GM12878 (cell line): ENCODE results near the gene TNRC18. TPM values are rescaled to one million over a fixed set of nuclear protein-coding genes. Genes with fewer than 3 reads are reported as not detected.

Source experiments
- ATAC-seq: fragments of 200-7000 bp; cut with Tn5 transposase; 3 replicates; pipeline ENCODE4 v1.9.1; 2020; ENCODE audit warnings: mild to moderate bottlenecking, moderate library complexity
- BruUV-seq: library from RNA; stranded (reverse); fragments of 400-500 nt; replicated peaks from 2 replicates; lab custom pipeline; 2021; lab: Mats Ljungman, UMichigan
- CTCF ChIA-PET: fragments of 300-600 bp; sonication (Branson Sonifier 250); formaldehyde crosslinking; extraction: SDS; loops from one replicate; lab custom pipeline; 2021; ENCODE audit warnings: inconsistent platforms; lab: Yijun Ruan, JAX
- POLR2A ChIA-PET: fragments of 350-600 bp; formaldehyde crosslinking; extraction: SDS; loops from one replicate; lab custom pipeline; 2021; ENCODE audit warnings: inconsistent platforms; lab: Charles Lee
- RAD21 ChIA-PET: fragments of 300-600 bp; sonication (Branson Sonifier 250); formaldehyde crosslinking; loops from one replicate; lab custom pipeline; 2023; ENCODE audit warnings: antibody characterized with exemption; ENCODE audit not compliant: unreplicated experiment; lab: Charles Lee
- SMC1A ChIA-PET: fragments of 300-600 bp; sonication (Branson Sonifier 250); formaldehyde crosslinking; loops from one replicate; lab custom pipeline; 2023; ENCODE audit not compliant: unreplicated experiment, uncharacterized antibody; lab: Charles Lee
- DNase-seq: peaks from one replicate; pipeline ENCODE4 v3.0.0-alpha.2; 2011; ENCODE audit warnings: low read depth, low spot score
- FAIRE-seq: peaks from 3 replicates; lab custom pipeline; 2011; peaks lifted over from hg19 to GRCh38; lab: Jason Lieb, UNC
- H2AFZ ChIP-seq: 2 replicates; pipeline ENCODE4 v1.6.0; 2011; ENCODE audit warnings: low read depth, low read length, control low read depth; ENCODE audit not compliant: control insufficient read depth
- H3K27ac ChIP-seq: 2 replicates; pipeline ENCODE4 v1.5.1; 2011; ENCODE audit warnings: control low read depth; ENCODE audit not compliant: control insufficient read depth, insufficient read depth
- H3K27me3 ChIP-seq, 2 experiments: replicated peaks in 1 of 2; 2 replicates each; pipeline versions ENCODE4 v1.6.0 to v1.6.1; 2011; ENCODE audit warnings: low read length in 1 of 2; ENCODE audit not compliant: control insufficient read depth in 2 of 2, insufficient read depth in 2 of 2
- H3K36me3 ChIP-seq, 2 experiments: 2 replicates each; pipeline ENCODE4 v1.5.1; 2011; ENCODE audit warnings: low read length in 1 of 2; ENCODE audit not compliant: control insufficient read depth in 2 of 2, insufficient read depth in 2 of 2
- H3K4me1 ChIP-seq: 2 replicates; pipeline ENCODE4 v1.6.1; 2011; ENCODE audit warnings: mild to moderate bottlenecking, low read length, moderate library complexity, mixed read lengths; ENCODE audit not compliant: control insufficient read depth, insufficient read depth
- H3K4me2 ChIP-seq: 2 replicates; pipeline ENCODE4 v1.6.0; 2011; ENCODE audit warnings: control low read depth; ENCODE audit not compliant: control insufficient read depth, insufficient read depth
- H3K4me3 ChIP-seq: fragments of 200-600 bp; sonication (generic); 2 replicates; pipeline ENCODE4 v1.5.1; 2016
- H3K79me2 ChIP-seq: 2 replicates; pipeline ENCODE4 v1.6.0; 2011; ENCODE audit warnings: low read length; ENCODE audit not compliant: control insufficient read depth, insufficient read depth
- H3K9ac ChIP-seq: 2 replicates; pipeline ENCODE4 v1.8.0; 2011; ENCODE audit warnings: low read length, control low read depth, mixed read lengths; ENCODE audit not compliant: control insufficient read depth, insufficient read depth
- H3K9me3 ChIP-seq: replicated peaks from 3 replicates; pipeline ENCODE4 v1.5.1; 2011; ENCODE audit warnings: mild to moderate bottlenecking, low read length; ENCODE audit not compliant: control insufficient read depth, insufficient read depth
- H4K20me1 ChIP-seq: 2 replicates; pipeline ENCODE4 v1.6.0; 2011; ENCODE audit not compliant: control insufficient read depth, insufficient read depth
- ASH2L ChIP-seq: fragments of 300-600, 200-600 bp; sonication (generic); IDR thresholded peaks from 2 replicates; pipeline ENCODE4 v1.6.1; 2017; ENCODE audit warnings: low read depth, mild to moderate bottlenecking, borderline replicate concordance
- ATF3 ChIP-seq: IDR thresholded peaks from 2 replicates; pipeline ENCODE4 v1.6.1; 2011; ENCODE audit warnings: low read depth, mild to moderate bottlenecking, low read length, moderate library complexity, borderline replicate concordance; ENCODE audit errors: extremely low read depth
- BHLHE40 ChIP-seq, 2 experiments: fragments of 450-650 bp in 1 of 2; IDR thresholded peaks; 2 replicates each; pipeline ENCODE4 v1.6.1; 2011 to 2017; ENCODE audit warnings: low read depth in 2 of 2, borderline replicate concordance in 1 of 2, improper control_type of control experiment in 1 of 2, low read length in 1 of 2, mild to moderate bottlenecking in 1 of 2
- GABPA ChIP-seq: IDR thresholded peaks from 2 replicates; pipeline ENCODE4 v1.6.1; 2014; ENCODE audit warnings: antibody characterized with exemption, low read depth, mild to moderate bottlenecking, inconsistent platforms
- IKZF2 ChIP-seq, 2 experiments: fragments of 450-650 bp; IDR thresholded peaks; 2 replicates each; pipeline ENCODE4 v1.6.1; 2017; ENCODE audit warnings: mild to moderate bottlenecking in 2 of 2, moderate library complexity in 2 of 2
- RBBP5 ChIP-seq: fragments of 200-600 bp; sonication (generic); conservative IDR thresholded peaks from 2 replicates; pipeline ENCODE4 v1.6.1; 2016
- REST ChIP-seq: IDR thresholded peaks from 2 replicates; pipeline ENCODE4 v1.6.1; 2012; ENCODE audit warnings: mild to moderate bottlenecking, low read depth, low read length
- TCF3 ChIP-seq: IDR thresholded peaks from 2 replicates; pipeline ENCODE4 v1.6.1; 2012; ENCODE audit warnings: low read depth, mild to moderate bottlenecking, low read length, borderline replicate concordance; ENCODE audit not compliant: insufficient read depth
- WGBS: methylation state at CpG from one replicate; pipeline ENCODE4 v1.1.6; 2016; ENCODE audit warnings: low lambda C conversion rate; ENCODE audit not compliant: insufficient replicate concordance, insufficient coverage; ENCODE audit errors: missing lambda C conversion rate; 5-methylcytosine and 5-hydroxymethylcytosine counted together
- in situ Hi-C: fragments of 300-500 bp; cut with MboI; formaldehyde crosslinking; loops from 9 replicates; pipeline ENCODE4 v1.14.3; 2018; ENCODE audit warnings: mixed read lengths
- intact Hi-C: fragments of 100-400 bp; cut with micrococcal nuclease; formaldehyde crosslinking; loops from one replicate; pipeline ENCODE4 v1.14.2; 2022; ENCODE audit not compliant: unreplicated experiment
- polyA plus RNA-seq, 11 experiments: library from polyadenylated mRNA; depleted of rRNA in 4 of 11; unstranded in 6 of 11; stranded (reverse) in 5 of 11; fragments of >200 nt; fragmentation: Nextera tagmentation in 4 of 11; fragmentation: Illumina TruSeq in 1 of 11; extraction: Ambion mirVana in 4 of 11; extraction: Trizol in 1 of 11; gene quantifications; 1 replicate in 1 of 11; 2 replicates in 10 of 11; pipeline versions ENCODE4 v1.2.1 to v1.2.3, GENCODE V29; 2011 to 2016; ENCODE audit warnings: inconsistent platforms in 2 of 11, missing spikeins in 2 of 11, low read depth in 1 of 11
- total RNA-seq, 4 experiments: library from RNA; depleted of rRNA in 3 of 4; stranded (reverse); fragments of >200 nt in 3 of 4; fragmentation: Illumina TruSeq in 1 of 4; extraction: Trizol in 1 of 4; gene quantifications; 2 replicates each; pipeline versions ENCODE4 v1.2.1 to v1.2.3, GENCODE V29; 2013 to 2021

Gene TNRC18
- total and polyA plus RNA-seq, 10 of the 15 experiments (the other 5 are each of a cell fraction or from before 2014, with no cell fraction given) = 0.02 to 31.7 (median 5.4) TPM

- no peaks in the 10 kb centered on the region for H3K36me3 ChIP-seq
- no peak for TF ChIP-seq IKZF2 (IDR thresholded peaks at IDR 0.05)
- TF ChIP-seq GABPA = no peak
- no peak for TF ChIP-seq TCF3
- TF ChIP-seq BHLHE40 (IDR thresholded peaks at IDR 0.05; ENCODE audit: borderline replicate concordance in 1 of 2, low read depth in 2 of 2, low read length in 1 of 2) = no peak
- TF ChIP-seq ASH2L = no peak
- TF ChIP-seq RBBP5 = no peak
- no peak for TF ChIP-seq REST
- TF ChIP-seq ATF3 = no peak
- H3K4me3 ChIP-seq = no peak overlapping the region
- CTCF ChIA-PET = no interaction called here
- FAIRE-seq = no peak
- H2AFZ ChIP-seq = no peak overlapping the region
- RAD21 ChIA-PET = no interaction called here
- POLR2A ChIA-PET = no interaction called here
- H3K27me3 ChIP-seq = no peaks in the 10 kb centered on the region; a peak in 1 of 4 replicates
- no peaks in the 10 kb centered on the region for H3K79me2 ChIP-seq
- no peak for DNase-seq
- H3K27ac ChIP-seq = no peak overlapping the region
- H3K4me2 ChIP-seq = no peak overlapping the region
- no peak for ATAC-seq
- H3K4me1 ChIP-seq = peaks cover 10% of the 10 kb centered on the region
- H3K9me3 ChIP-seq = peaks cover 2% of the 10 kb centered on the region; the same call in 1 of the 3 replicates
- in situ Hi-C loops (no loop called here), intact Hi-C loops (no loop called here)
- no peaks in the 10 kb centered on the region for H4K20me1 ChIP-seq
- BruUV-seq = no TSS peak
- no peak overlapping the region for H3K9ac ChIP-seq
- SMC1A ChIA-PET = no interaction called here
- WGBS = 67% methylated on average over 19 of the region's 24 CpGs
These were observed 16.2 kb upstream of the TNRC18 start for GRCh38 chr7:5439572-5440496.
